NT2/D1 (cell line): Measurements from ENCODE around the gene FNDC3B.

Source experiments
- SUZ12 ChIP-seq: IDR thresholded peaks from 2 replicates; pipeline ENCODE4 v1.6.1; 2011; ENCODE audit not compliant: insufficient read length, insufficient read depth; ENCODE audit errors: extremely low read depth
- YY1 ChIP-seq: IDR thresholded peaks from 2 replicates; pipeline ENCODE4 v1.6.1; 2011; ENCODE audit not compliant: insufficient read length, insufficient read depth
- ZNF274 ChIP-seq: IDR thresholded peaks from 2 replicates; pipeline ENCODE4 v1.6.1; 2011; ENCODE audit warnings: mild to moderate bottlenecking, low read depth, low read length

- TF ChIP-seq SUZ12 (no peak), YY1 (no peak), ZNF274 (no peak)
Measured at GRCh38 chr3:172031996-172032395, 7.4 kb upstream of the FNDC3B start.
